GM19452 (cell line): Measurements from ENCODE around the gene KIAA0753.

ENCODE experiments used
- ATAC-seq: cut with Tn5 transposase; IDR thresholded peaks from one replicate; pipeline ENCODE4 v1.9.1; 2021; ENCODE audit not compliant: unreplicated experiment

Gene KIAA0753

GRCh38 chr17:6551869-6552531 is 88.5 kb downstream of the KIAA0753 start:
- ATAC-seq, result no peak

GRCh38 chr17:6551356-6551755 is 89.2 kb downstream of the KIAA0753 start:
- no peak for ATAC-seq

- no peak for ATAC-seq
These were observed 91.0 kb downstream of the KIAA0753 start for GRCh38 chr17:6549384-6550036.

- ATAC-seq, result no peak
These were observed 91.8 kb downstream of the KIAA0753 start for GRCh38 chr17:6548578-6549330.

GRCh38 chr17:6548034-6548433 is 92.5 kb downstream of the KIAA0753 start:
- no peak for ATAC-seq

- ATAC-seq, result no peak
These were observed 93.2 kb downstream of the KIAA0753 start for GRCh38 chr17:6547336-6547735.

- ATAC-seq, result no peak
These were observed 94.3 kb downstream of the KIAA0753 start for GRCh38 chr17:6546069-6546718.

- ATAC-seq, result no peak
These were observed 95.2 kb downstream of the KIAA0753 start for GRCh38 chr17:6545291-6545690.

GRCh38 chr17:6544011-6544370 is 96.5 kb downstream of the KIAA0753 start:
- no peak for ATAC-seq

- ATAC-seq, result no peak
These were observed 97.2 kb downstream of the KIAA0753 start for GRCh38 chr17:6543079-6544010.

- ATAC-seq, result no peak
These were observed 97.9 kb downstream of the KIAA0753 start for GRCh38 chr17:6542577-6542976.

GRCh38 chr17:6541886-6542285 is 98.6 kb downstream of the KIAA0753 start:
- ATAC-seq, result no peak

GRCh38 chr17:6539871-6540270 is 100.6 kb downstream of the KIAA0753 start:
- no peak for ATAC-seq

GRCh38 chr17:6536566-6537065 is 103.9 kb downstream of the KIAA0753 start:
- no peak for ATAC-seq

- no peak for ATAC-seq
These were observed 104.5 kb downstream of the KIAA0753 start for GRCh38 chr17:6536053-6536452.

- no peak for ATAC-seq
These were observed 105.5 kb downstream of the KIAA0753 start for GRCh38 chr17:6534846-6535514.

- ATAC-seq, result no peak
These were observed 108.0 kb downstream of the KIAA0753 start for GRCh38 chr17:6532441-6532885.

- ATAC-seq, result no peak
These were observed 108.9 kb downstream of the KIAA0753 start for GRCh38 chr17:6531575-6531974.

- no peak for ATAC-seq
These were observed 110.1 kb downstream of the KIAA0753 start for GRCh38 chr17:6530324-6530920.
